Aorta (tissue), 5 donors: Measurements from ENCODE around the gene MICOS13. TPM values are rescaled to one million over a fixed set of nuclear protein-coding genes. Genes with fewer than 3 reads are reported as not detected.

Experiments used
- ATAC-seq: fragments of 200-7000 bp; cut with Tn5 transposase; one replicate; pipeline ENCODE4 v1.9.1; 2022; ENCODE audit warnings: moderate library complexity; ENCODE audit not compliant: low FRiP score
- DNase-seq, 2 donors: peaks; one replicate each; pipeline ENCODE4 v3.0.0-alpha.2; 2020
- H3K27ac ChIP-seq, 2 donors: one replicate each; pipeline ENCODE4 v1.5.1; 2013; ENCODE audit warnings: low read length in 2 of 2, mild to moderate bottlenecking in 2 of 2, moderate library complexity in 2 of 2, control low read depth in 1 of 2, inconsistent platforms in 1 of 2, low read depth in 1 of 2
- H3K27me3 ChIP-seq, 2 donors: one replicate each; pipeline ENCODE4 v1.6.1; 2013; ENCODE audit warnings: control low read depth in 1 of 2, low read length in 1 of 2, mild to moderate bottlenecking in 1 of 2, moderate library complexity in 1 of 2; ENCODE audit not compliant: insufficient read depth in 2 of 2, control insufficient read depth in 1 of 2
- H3K36me3 ChIP-seq, 2 donors: one replicate each; pipeline ENCODE4 v1.6.1; 2013; ENCODE audit warnings: control low read depth in 1 of 2, low read length in 1 of 2, mild to moderate bottlenecking in 1 of 2; ENCODE audit not compliant: insufficient read depth in 2 of 2, control insufficient read depth in 1 of 2
- H3K4me1 ChIP-seq, 2 donors: one replicate each; pipeline ENCODE4 v1.6.1; 2013; ENCODE audit warnings: low read length in 2 of 2, control low read depth in 1 of 2, mild to moderate bottlenecking in 1 of 2, moderate library complexity in 1 of 2; ENCODE audit not compliant: insufficient read depth in 2 of 2, control insufficient read depth in 1 of 2
- H3K4me3 ChIP-seq, 2 donors: one replicate each; pipeline ENCODE4 v1.5.1; 2013; ENCODE audit warnings: low read length in 2 of 2, control low read depth in 1 of 2, mild to moderate bottlenecking in 1 of 2
- H3K9me3 ChIP-seq: one replicate; pipeline ENCODE4 v1.6.1; 2013; ENCODE audit warnings: mild to moderate bottlenecking, low read length; ENCODE audit not compliant: control insufficient read depth
- WGBS, 2 donors: extraction: QIAGEN DNeasy Blood & Tissue Kit; methylation state at CpG; one replicate each; pipeline ENCODE4 v1.1.7; 2013; 5-methylcytosine and 5-hydroxymethylcytosine counted together
- intact Hi-C, 2 donors: fragments of 100-400 bp; cut with DNase I; formaldehyde crosslinking; loops; one replicate each; pipeline versions ENCODE4 v1.14.2 to v1.15.0; 2022
- long read RNA-seq, 2 donors: library from polyadenylated mRNA; unstranded; transcript quantifications; one replicate each; pipeline ENCODE4 v2.0.0, GENCODE V29; 2020 to 2021
- polyA plus RNA-seq, 2 donors: library from polyadenylated mRNA; stranded (reverse); fragments of 200-250 nt; gene quantifications; one replicate each; pipeline ENCODE4 v1.2.3, GENCODE V29; 2013
- total RNA-seq, 2 donors: library from RNA; stranded (reverse); fragmentation: NEBNext Ultra II Directional; extraction: Animal tissue kit (Norgen Biotek cat#: 25700); gene quantifications; one replicate each; pipeline ENCODE4 v1.2.1, GENCODE V29; 2021
- donor health status: healthy with polysubstance abuse.
- donor health status: Bipolar disorder and iron deficiency.
- donor health status: DM: no; HTN: no; CAD: no.
- donor health status: DM: no; HTN: no; CAD: no.
- donor health status: DM: yes; HTN: yes; CAD: no.

MICOS13 gene
- 10 to 100 TPM; 35.4 to 39.0 TPM for total RNA-seq
- polyA plus RNA-seq: 100 to 1,000 TPM; 100 to 103 TPM
- long read RNA-seq, donor 1, transcript C19orf70-201 (4 exons, 896 nt): major isoform, 11 of 11 reads
- long read RNA-seq, donor 1, partial matches to known transcripts: 0 of 11 reads
- long read RNA-seq, donor 1, other reads (novel, unspliced or antisense): 0 of 11 reads
- long read RNA-seq, donor 2, transcript C19orf70-201 (4 exons, 896 nt): major isoform, 19 of 24 reads
- long read RNA-seq, donor 2, partial matches to known transcripts: 2 of 24 reads
- long read RNA-seq, donor 2, other reads (novel, unspliced or antisense): 2 of 24 reads

GRCh38 chr19:5680437-5681368 is at the start of gene MICOS13, which contains the start of gene HSD11B1L:
TSS of gene MICOS13 (minus strand) at chr19:5680516. CDS start at chr19:5680486, 30 bp downstream.
TSS of gene HSD11B1L (plus strand) at chr19:5681027. CDS start at chr19:5684833, 3,806 bp downstream.
- ATAC-seq (peak; percentile 98), DNase-seq (peak; percentile 99)
- peak within 1 kb of the TSS; percentile 61 to 64 for H3K4me3 ChIP-seq
- 1% methylated on average over 88 to 94 of the region's 94 CpGs for WGBS, 2 donors
- peak within 1 kb of the TSS in 1 of 2 donors; percentile 60 for H3K27ac ChIP-seq
- H3K36me3 ChIP-seq: no peaks in the 10 kb centered on the region
- H3K4me1 ChIP-seq: no peaks in the 10 kb centered on the region
- no peaks in the 10 kb centered on the region for H3K9me3 ChIP-seq
- intact Hi-C loops: loop anchor here in 1 of 2 donors (5.0 kb wide), 2 partner anchors 58 to 1062 kb away; partner anchors contain the start of genes SAFB and SAFB2
- no peaks in the 10 kb centered on the region for H3K27me3 ChIP-seq

GRCh38 chr19:5727453-5728050 is 47.2 kb upstream of the MICOS13 start:
- 96 to 100% methylated on average over 4 of the region's 4 CpGs for WGBS, 2 donors
- no peak for ATAC-seq

GRCh38 chr19:5719961-5720790 is 39.9 kb upstream of the MICOS13 start, which contains the start of the genes CATSPERD and LONP1:
TSS of gene CATSPERD (plus strand) at chr19:5720637. CDS start at chr19:5720738, 101 bp downstream.
TSS of gene LONP1 (minus strand) at chr19:5720146. CDS start at chr19:5720132, 14 bp downstream.
- Histone ChIP-seq H3K27me3 (no peaks in the 10 kb centered on the region), H3K9me3 (no peaks in the 10 kb centered on the region), H3K4me3 (peak within 1 kb of the TSS; percentile 67 to 97), H3K4me1 (peaks cover 0 to 6% of the 10 kb centered on the region in 2 donors), H3K27ac (peak within 1 kb of the TSS; percentile 62 to 77), H3K36me3 (no peaks in the 10 kb centered on the region)
- intact Hi-C loops: loop anchor here in 1 of 2 donors (1.0 to 5.0 kb wide), 3 partner anchors 30 to 184 kb away; partner anchors contain the start of genes RPL36, SAFB, SAFB2 and VMAC
- ATAC-seq (peak; percentile 99), DNase-seq (peak; percentile 99)
- 0% methylated on average over 85 to 90 of the region's 90 CpGs for WGBS, 2 donors

More at GRCh38 chr19:5727453-5728050, 47.2 kb upstream of the MICOS13 start:
- Histone ChIP-seq H3K4me1 (no peaks in the 10 kb centered on the region), H3K27ac (no peak overlapping the region), H3K36me3 (no peaks in the 10 kb centered on the region), H3K9me3 (peaks cover 2% of the 10 kb centered on the region), H3K27me3 (no peaks in the 10 kb centered on the region), H3K4me3 (no peak overlapping the region)
- DNase-seq: no peak
- intact Hi-C loops: no loop called here

GRCh38 chr19:5719274-5719960 is 39.1 kb upstream of the MICOS13 start:
- DNase-seq (peak in 1 of 2 donors; percentile 57), ATAC-seq (no peak)
- Histone ChIP-seq H3K4me1 (peaks cover 0 to 6% of the 10 kb centered on the region in 2 donors), H3K4me3 (peak overlapping the region; percentile 67 to 97), H3K9me3 (no peaks in the 10 kb centered on the region), H3K27ac (peak overlapping the region; percentile 62 to 77), H3K36me3 (no peaks in the 10 kb centered on the region), H3K27me3 (no peaks in the 10 kb centered on the region)
- WGBS, 2 donors: 1% methylated on average over 46 to 58 of the region's 58 CpGs
- intact Hi-C loops: no loop called here

GRCh38 chr19:5718579-5719273 is 38.4 kb upstream of the MICOS13 start:
- WGBS, 2 donors: 28% methylated on average over 11 of the region's 11 CpGs
- Histone ChIP-seq H3K36me3 (no peaks in the 10 kb centered on the region), H3K4me1 (peaks cover 0 to 6% of the 10 kb centered on the region in 2 donors), H3K4me3 (peak overlapping the region in 1 of 2 donors; percentile 97), H3K9me3 (no peaks in the 10 kb centered on the region), H3K27me3 (no peaks in the 10 kb centered on the region), H3K27ac (no peak overlapping the region)
- ATAC-seq: no peak
- intact Hi-C loops: no loop called here
- no peak for DNase-seq

GRCh38 chr19:5718037-5718578 is 37.8 kb upstream of the MICOS13 start:
- Histone ChIP-seq H3K9me3 (no peaks in the 10 kb centered on the region), H3K4me1 (peaks cover 0 to 6% of the 10 kb centered on the region in 2 donors), H3K36me3 (no peaks in the 10 kb centered on the region), H3K4me3 (no peak overlapping the region), H3K27me3 (no peaks in the 10 kb centered on the region), H3K27ac (no peak overlapping the region)
- 73 to 75% methylated on average over 14 of the region's 14 CpGs for WGBS, 2 donors
- intact Hi-C loops: no loop called here
- no peak for DNase-seq
- ATAC-seq: no peak
